PC-9 (cell line): ENCODE data around the gene HMG20A. TPM values are rescaled to one million over a fixed set of nuclear protein-coding genes. Genes with fewer than 3 reads are reported as not detected.

ENCODE experiments used
- BruUV-seq: library from RNA; stranded (reverse); fragments of 400-500 nt; replicated peaks from 2 replicates; lab custom pipeline; 2021; lab: Mats Ljungman, UMichigan
- CTCF ChIA-PET: fragments of 300-600 bp; sonication (Branson Sonifier 250); formaldehyde crosslinking; loops from one replicate; lab custom pipeline; 2022; ENCODE audit warnings: antibody characterized with exemption; lab: Charles Lee
- POLR2A ChIA-PET: fragments of 300-600 bp; sonication (Branson Sonifier 250); formaldehyde crosslinking; loops from one replicate; lab custom pipeline; 2022; ENCODE audit warnings: antibody characterized with exemption; ENCODE audit not compliant: unreplicated experiment; lab: Charles Lee
- DNase-seq, 2 experiments: peaks; one replicate each; pipeline versions ENCODE4 v3.0.0 to v3.0.0-alpha.2; 2015 to 2022; ENCODE audit warnings: mixed read lengths in 1 of 2
- H2AFZ ChIP-seq: fragments of 200-600 bp; sonication (generic); 2 replicates; pipeline ENCODE4 v1.8.1; 2017; ENCODE audit warnings: antibody characterized with exemption
- H3F3A ChIP-seq: fragments of 200-600 bp; sonication (generic); 2 replicates; pipeline ENCODE4 v1.8.1; 2017; ENCODE audit warnings: antibody characterized with exemption, mild to moderate bottlenecking, low read depth; ENCODE audit not compliant: insufficient read depth
- H3K27ac ChIP-seq: fragments of 200-600 bp; sonication (generic); 2 replicates; pipeline ENCODE4 v1.6.1; 2016; ENCODE audit warnings: mixed run types
- H3K27me3 ChIP-seq: fragments of 200-600 bp; sonication (generic); 2 replicates; pipeline ENCODE4 v1.6.1; 2016; ENCODE audit warnings: low read depth, mixed run types; ENCODE audit not compliant: insufficient read depth
- H3K36me3 ChIP-seq: fragments of 200-600 bp; sonication (generic); 2 replicates; pipeline ENCODE4 v1.6.1; 2016; ENCODE audit warnings: low read depth, mixed run types
- H3K4me1 ChIP-seq: fragments of 200-600 bp; sonication (generic); replicated peaks from 2 replicates; pipeline ENCODE4 v1.6.1; 2016; ENCODE audit warnings: mixed run types; ENCODE audit not compliant: insufficient read depth
- H3K4me2 ChIP-seq: fragments of 200-600 bp; sonication (generic); 2 replicates; pipeline ENCODE4 v1.6.1; 2017; ENCODE audit warnings: mixed run types
- H3K4me3 ChIP-seq: fragments of 200-600 bp; sonication (generic); 2 replicates; pipeline ENCODE4 v1.6.1; 2016; ENCODE audit warnings: mixed run types
- H3K79me2 ChIP-seq: fragments of 200-600 bp; sonication (generic); 2 replicates; pipeline ENCODE4 v1.6.1; 2017; ENCODE audit warnings: low read depth, mixed run types
- H3K9me2 ChIP-seq: fragments of 200-600 bp; sonication (generic); 2 replicates; pipeline ENCODE4 v1.8.1; 2017; ENCODE audit warnings: mild to moderate bottlenecking; ENCODE audit not compliant: insufficient read depth
- H3K9me3 ChIP-seq: fragments of 200-600 bp; sonication (generic); 2 replicates; pipeline ENCODE4 v1.8.1; 2016; ENCODE audit warnings: low read depth; ENCODE audit not compliant: insufficient read depth
- H4K20me1 ChIP-seq: fragments of 200-600 bp; sonication (generic); 2 replicates; pipeline ENCODE4 v1.8.1; 2017; ENCODE audit not compliant: insufficient read depth
- EZH2 ChIP-seq: fragments of 200-600 bp; sonication (generic); IDR thresholded peaks from 2 replicates; pipeline ENCODE4 v1.8.0; 2017; ENCODE audit warnings: antibody characterized with exemption, low read depth
- intact Hi-C: fragments of 100-400 bp; cut with micrococcal nuclease; formaldehyde crosslinking; loops from one replicate; pipeline ENCODE4 v1.10.0; 2022; ENCODE audit not compliant: unreplicated experiment
- total RNA-seq: library from RNA; stranded (reverse); gene quantifications from 2 replicates; pipeline ENCODE4 v1.2.3, GENCODE V29; 2021
- TF ChIP-seq, protein P1 (sequence below): fragments of 200-600 bp; sonication (generic); conservative IDR thresholded peaks from 2 replicates; pipeline ENCODE4 v1.6.1; 2017; ENCODE audit warnings: mixed run types, antibody characterized with exemption, mild to moderate bottlenecking, moderate library complexity

The HMG20A gene
- total RNA-seq, 1 experiment from 2014 or later, result 33.4 TPM

- Histone ChIP-seq H4K20me1 (no peaks in the 10 kb centered on the region), H3K9me3 (no peaks in the 10 kb centered on the region), H3K4me1 (no peaks in the 10 kb centered on the region), H3K27ac (no peak overlapping the region), H3K4me2 (no peak overlapping the region), H2AFZ (no peak overlapping the region), H3K9me2 (no peaks in the 10 kb centered on the region), H3K27me3 (no peaks in the 10 kb centered on the region), H3K36me3 (peaks cover 15% of the 10 kb centered on the region; the same call in 1 of the 2 replicates), H3K79me2 (no peaks in the 10 kb centered on the region), H3K4me3 (no peak overlapping the region), H3F3A (no peaks in the 10 kb centered on the region; the same call in 1 of the 2 replicates)
- intact Hi-C loops, result no loop called here
- BruUV-seq, result no TSS peak
- TF ChIP-seq, protein P1, sequence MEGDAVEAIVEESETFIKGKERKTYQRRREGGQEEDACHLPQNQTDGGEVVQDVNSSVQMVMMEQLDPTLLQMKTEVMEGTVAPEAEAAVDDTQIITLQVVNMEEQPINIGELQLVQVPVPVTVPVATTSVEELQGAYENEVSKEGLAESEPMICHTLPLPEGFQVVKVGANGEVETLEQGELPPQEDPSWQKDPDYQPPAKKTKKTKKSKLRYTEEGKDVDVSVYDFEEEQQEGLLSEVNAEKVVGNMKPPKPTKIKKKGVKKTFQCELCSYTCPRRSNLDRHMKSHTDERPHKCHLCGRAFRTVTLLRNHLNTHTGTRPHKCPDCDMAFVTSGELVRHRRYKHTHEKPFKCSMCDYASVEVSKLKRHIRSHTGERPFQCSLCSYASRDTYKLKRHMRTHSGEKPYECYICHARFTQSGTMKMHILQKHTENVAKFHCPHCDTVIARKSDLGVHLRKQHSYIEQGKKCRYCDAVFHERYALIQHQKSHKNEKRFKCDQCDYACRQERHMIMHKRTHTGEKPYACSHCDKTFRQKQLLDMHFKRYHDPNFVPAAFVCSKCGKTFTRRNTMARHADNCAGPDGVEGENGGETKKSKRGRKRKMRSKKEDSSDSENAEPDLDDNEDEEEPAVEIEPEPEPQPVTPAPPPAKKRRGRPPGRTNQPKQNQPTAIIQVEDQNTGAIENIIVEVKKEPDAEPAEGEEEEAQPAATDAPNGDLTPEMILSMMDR, result no peak
- TF ChIP-seq EZH2, result no peak
- ChIA-PET CTCF (no interaction called here), POLR2A (no interaction called here)
- no peak for DNase-seq
These were observed 49.5 kb downstream of the HMG20A start for GRCh38 chr15:77470235-77470634.

- Histone ChIP-seq H3K4me1 (no peaks in the 10 kb centered on the region), H3K79me2 (no peaks in the 10 kb centered on the region), H3K9me2 (no peaks in the 10 kb centered on the region), H3K4me3 (no peak overlapping the region), H3K27ac (no peak overlapping the region), H3K4me2 (no peak overlapping the region), H3F3A (no peaks in the 10 kb centered on the region; the same call in 1 of the 2 replicates), H3K36me3 (peaks cover 11% of the 10 kb centered on the region; the same call in 1 of the 2 replicates), H4K20me1 (no peaks in the 10 kb centered on the region), H2AFZ (no peak overlapping the region), H3K9me3 (no peaks in the 10 kb centered on the region), H3K27me3 (no peaks in the 10 kb centered on the region)
- no peak for DNase-seq
- intact Hi-C loops, result no loop called here
- no TSS peak for BruUV-seq
- ChIA-PET POLR2A (no interaction called here), CTCF (no interaction called here)
- TF ChIP-seq EZH2, result no peak
- TF ChIP-seq, protein P1, result no peak
These were observed 52.6 kb downstream of the HMG20A start for GRCh38 chr15:77473328-77473727.

GRCh38 chr15:77474310-77474988 is 53.8 kb downstream of the HMG20A start:
- H3K27me3 ChIP-seq, result no peaks in the 10 kb centered on the region
- H3K4me1 ChIP-seq, result no peaks in the 10 kb centered on the region
- H3K27ac ChIP-seq, result no peak overlapping the region
- no peak overlapping the region for H2AFZ ChIP-seq
- DNase-seq, result no peak
- intact Hi-C loops, result no loop called here
- H3F3A ChIP-seq, result no peaks in the 10 kb centered on the region; the same call in 1 of the 2 replicates
- no peaks in the 10 kb centered on the region for H3K9me3 ChIP-seq
- BruUV-seq, result no TSS peak
- no peak overlapping the region for H3K4me2 ChIP-seq
- no peaks in the 10 kb centered on the region for H4K20me1 ChIP-seq
- H3K79me2 ChIP-seq, result no peaks in the 10 kb centered on the region
- ChIA-PET POLR2A (no interaction called here), CTCF (no interaction called here)
- peaks cover 12% of the 10 kb centered on the region for H3K36me3 ChIP-seq
- H3K9me2 ChIP-seq, result no peaks in the 10 kb centered on the region
- H3K4me3 ChIP-seq, result no peak overlapping the region
- TF ChIP-seq, protein P1, result no peak
- no peak for TF ChIP-seq EZH2
